Neuronal stem cell (in vitro differentiated cells): ENCODE data around the gene DDC.

Experiments used
- DNase-seq: peaks from one replicate; pipeline ENCODE4 v3.0.0-alpha.2; 2013; ENCODE audit warnings: low spot score
- H2AFZ ChIP-seq: one replicate; pipeline ENCODE4 v1.6.1; 2013; ENCODE audit warnings: mild to moderate bottlenecking, low read length, inconsistent platforms
- H2AK5ac ChIP-seq: 2 replicates; pipeline ENCODE4 v1.6.1; 2013; ENCODE audit warnings: low read depth, mild to moderate bottlenecking, inconsistent platforms, low read length, moderate library complexity, mixed read lengths
- H2BK120ac ChIP-seq: 2 replicates; pipeline ENCODE4 v1.6.1; 2013; ENCODE audit warnings: low read depth, mild to moderate bottlenecking, inconsistent platforms, low read length, moderate library complexity, mixed read lengths
- H2BK12ac ChIP-seq: one replicate; pipeline ENCODE4 v1.6.1; 2013; ENCODE audit warnings: low read length, inconsistent platforms
- H2BK15ac ChIP-seq: 2 replicates; pipeline ENCODE4 v1.6.1; 2013; ENCODE audit warnings: mild to moderate bottlenecking, low read length, inconsistent platforms, mixed read lengths
- H2BK5ac ChIP-seq: one replicate; pipeline ENCODE4 v1.6.1; 2013; ENCODE audit warnings: inconsistent platforms, mild to moderate bottlenecking, low read length, moderate library complexity
- H3K14ac ChIP-seq: one replicate; pipeline ENCODE4 v1.6.1; 2013; ENCODE audit warnings: low read length, inconsistent platforms
- H3K18ac ChIP-seq: 2 replicates; pipeline ENCODE4 v1.6.1; 2013; ENCODE audit warnings: low read length, inconsistent platforms
- H3K23ac ChIP-seq: 2 replicates; pipeline ENCODE4 v1.6.1; 2013; ENCODE audit warnings: low read depth, mild to moderate bottlenecking, mixed read lengths, low read length, inconsistent platforms; ENCODE audit not compliant: poor library complexity
- H3K27ac ChIP-seq: replicated peaks from 3 replicates; pipeline ENCODE4 v1.5.1; 2013; ENCODE audit warnings: low read length, inconsistent platforms
- H3K27me3 ChIP-seq, 3 experiments: 2 replicates each; pipeline ENCODE4 v1.6.1; 2013; ENCODE audit warnings: low read length in 3 of 3, mild to moderate bottlenecking in 2 of 3, inconsistent platforms in 1 of 3, low read depth in 1 of 3, mixed read lengths in 1 of 3, moderate library complexity in 1 of 3; ENCODE audit not compliant: control insufficient read depth in 3 of 3, insufficient read depth in 3 of 3
- H3K36me3 ChIP-seq, 2 donors: replicated peaks in 1 of 2; 2 replicates each; pipeline ENCODE4 v1.6.1; 2013; ENCODE audit warnings: low read length in 2 of 2; ENCODE audit not compliant: control insufficient read depth in 2 of 2, insufficient read depth in 2 of 2
- H3K4ac ChIP-seq: 2 replicates; pipeline ENCODE4 v1.6.1; 2013; ENCODE audit warnings: inconsistent platforms, mild to moderate bottlenecking, low read length, moderate library complexity
- H3K4me1 ChIP-seq, 2 donors: 1 replicate in 1 of 2; 2 replicates in 1 of 2; pipeline ENCODE4 v1.6.1; 2013; ENCODE audit warnings: low read length in 2 of 2, low read depth in 1 of 2; ENCODE audit not compliant: control insufficient read depth in 2 of 2, insufficient read depth in 1 of 2
- H3K4me2 ChIP-seq: one replicate; pipeline ENCODE4 v1.6.1; 2013; ENCODE audit warnings: mild to moderate bottlenecking, low read length, inconsistent platforms; ENCODE audit not compliant: insufficient read depth, poor library complexity, severe bottlenecking
- H3K4me3 ChIP-seq, 2 donors: 2 replicates each; pipeline ENCODE4 v1.5.1; 2013; ENCODE audit warnings: low read length in 2 of 2, mild to moderate bottlenecking in 2 of 2, inconsistent platforms in 1 of 2, moderate library complexity in 1 of 2
- H3K79me1 ChIP-seq: one replicate; pipeline ENCODE4 v1.6.1; 2013; ENCODE audit warnings: low read depth, mild to moderate bottlenecking, inconsistent platforms, low read length, moderate library complexity
- H3K9ac ChIP-seq: one replicate; pipeline ENCODE4 v1.6.1; 2013; ENCODE audit warnings: mild to moderate bottlenecking, low read depth, low read length, inconsistent platforms; ENCODE audit not compliant: poor library complexity
- H3K9me3 ChIP-seq, 2 donors: replicated peaks in 1 of 2; 2 replicates each; pipeline versions ENCODE3 to v1.6.1; 2013; ENCODE audit warnings: low read length in 2 of 2, mild to moderate bottlenecking in 2 of 2, inconsistent platforms in 1 of 2, low read depth in 1 of 2, mixed read lengths in 1 of 2, moderate library complexity in 1 of 2; ENCODE audit not compliant: control insufficient read depth in 2 of 2, insufficient read depth in 1 of 2
- H4K8ac ChIP-seq: one replicate; pipeline ENCODE4 v1.6.1; 2013; ENCODE audit warnings: low read depth, mild to moderate bottlenecking, inconsistent platforms, low read length, moderate library complexity
- H4K91ac ChIP-seq: one replicate; pipeline ENCODE4 v1.6.1; 2013; ENCODE audit warnings: low read length, low read depth, mild to moderate bottlenecking, inconsistent platforms; ENCODE audit not compliant: poor library complexity
- WGBS, 2 donors: extraction: QIAGEN DNeasy Blood & Tissue Kit; methylation state at CpG; one replicate each; pipeline ENCODE4 v1.1.7; 2013; ENCODE audit warnings: missing lambda C conversion rate in 2 of 2, mixed read lengths in 1 of 2; ENCODE audit not compliant: insufficient read length in 2 of 2, insufficient replicate concordance in 1 of 2; ENCODE audit errors: extremely low coverage in 2 of 2; 5-methylcytosine and 5-hydroxymethylcytosine counted together

DDC gene

DNA sequence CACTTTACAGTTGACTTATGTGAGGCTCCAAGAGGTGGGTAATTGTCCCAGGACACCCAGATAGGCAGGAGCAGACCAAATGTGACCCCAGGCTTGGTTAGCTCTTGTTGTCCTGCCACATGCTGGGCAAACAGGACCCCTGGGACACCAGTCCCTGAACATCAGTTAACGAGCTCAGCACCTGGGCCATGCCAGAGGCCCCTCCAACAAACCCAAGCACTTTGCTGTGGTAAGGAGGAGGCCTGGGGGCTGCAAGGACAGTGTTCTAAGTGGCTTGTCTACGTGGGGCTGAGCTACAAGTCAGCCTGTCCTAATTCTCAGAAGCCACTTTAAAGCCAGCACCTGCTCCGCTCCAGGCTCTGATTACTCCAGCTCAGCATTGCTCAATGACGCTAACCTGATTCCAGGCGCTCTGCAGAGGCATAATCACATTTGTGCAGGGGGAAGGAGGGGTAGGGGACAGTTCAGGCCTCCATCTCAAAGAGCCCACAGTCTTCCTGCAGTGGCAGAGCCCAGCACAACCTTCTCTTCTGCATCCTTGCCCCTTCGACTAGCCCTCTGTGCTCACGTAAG, 57.2 kb downstream of the DDC start:
- no peak overlapping the region for H4K91ac ChIP-seq
- H3K18ac ChIP-seq, result peak overlapping the region; percentile 80
- no peak overlapping the region for H2AK5ac ChIP-seq
- no peak overlapping the region for H2BK5ac ChIP-seq
- no peak overlapping the region for H3K27ac ChIP-seq
- no peak overlapping the region for H2BK120ac ChIP-seq
- H2AFZ ChIP-seq, result no peak overlapping the region
- H3K79me1 ChIP-seq, result no peaks in the 10 kb centered on the region
- no peak overlapping the region for H4K8ac ChIP-seq
- H3K27me3 ChIP-seq, result peaks cover 0 to 3% (median 0%) of the 10 kb centered on the region in 3 experiments
- H3K36me3 ChIP-seq, result no peaks in the 10 kb centered on the region
- no peak overlapping the region for H3K14ac ChIP-seq
- no peak overlapping the region for H2BK12ac ChIP-seq
- no peak overlapping the region for H3K9ac ChIP-seq
- peak overlapping the region; percentile 5 for H3K23ac ChIP-seq
- H3K9me3 ChIP-seq, result no peaks in the 10 kb centered on the region
- peaks cover 0 to 7% of the 10 kb centered on the region in 2 donors for H3K4me1 ChIP-seq
- H3K4me2 ChIP-seq, result no peak overlapping the region
- no peak overlapping the region for H3K4me3 ChIP-seq
- WGBS, 2 donors, result no CpG with 5 or more reads among the region's 7 CpGs
- peak overlapping the region; percentile 66 for H2BK15ac ChIP-seq
- no peak for DNase-seq
- H3K4ac ChIP-seq, result no peak overlapping the region

DNA sequence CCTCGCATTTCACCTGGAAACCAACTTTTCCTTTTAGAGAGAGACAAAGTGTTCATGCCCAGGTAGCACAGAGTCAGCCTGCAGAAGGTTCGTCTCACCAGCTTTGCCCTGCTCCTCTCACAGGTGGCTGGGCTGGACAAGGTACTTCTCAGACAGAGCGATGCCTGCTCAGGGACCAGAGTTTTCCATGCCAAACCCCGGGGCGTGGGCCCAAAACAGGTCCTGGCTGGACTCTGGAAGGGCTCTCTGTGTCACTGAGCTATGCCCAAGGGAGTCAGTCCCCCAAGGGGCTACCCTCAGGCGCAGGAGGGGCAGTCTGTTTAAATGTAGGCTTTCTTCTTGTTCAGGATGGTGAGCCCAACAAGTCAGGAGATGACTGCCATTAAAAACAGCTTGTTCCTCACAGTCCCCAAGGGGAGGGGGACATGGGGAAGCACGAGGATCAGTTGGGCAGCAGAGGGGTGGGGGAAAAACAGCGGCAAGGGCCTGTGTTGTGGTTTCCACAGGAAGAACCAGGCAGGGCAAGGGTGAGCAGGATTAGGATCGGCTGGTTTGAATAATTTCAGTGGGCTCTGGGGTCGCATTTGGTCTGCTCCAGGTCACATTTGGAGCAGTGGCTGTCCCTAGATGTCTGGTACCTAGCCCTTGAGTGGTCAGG, 59.5 kb downstream of the DDC start:
- Histone ChIP-seq H2BK120ac (no peak overlapping the region), H2AFZ (no peak overlapping the region), H3K36me3 (no peaks in the 10 kb centered on the region), H3K4me2 (no peak overlapping the region), H3K9me3 (no peaks in the 10 kb centered on the region), H4K91ac (no peak overlapping the region), H3K79me1 (no peaks in the 10 kb centered on the region), H2BK12ac (no peak overlapping the region), H3K27me3 (peaks cover 0 to 3% (median 0%) of the 10 kb centered on the region in 3 experiments), H3K9ac (no peak overlapping the region), H2AK5ac (no peak overlapping the region), H2BK5ac (no peak overlapping the region), H2BK15ac (no peak overlapping the region), H4K8ac (no peak overlapping the region), H3K14ac (no peak overlapping the region), H3K4me1 (peaks cover 0 to 7% of the 10 kb centered on the region in 2 donors), H3K23ac (peak overlapping the region; percentile 5), H3K18ac (no peak overlapping the region), H3K4me3 (no peak overlapping the region), H3K27ac (no peak overlapping the region), H3K4ac (no peak overlapping the region)
- no CpG with 5 or more reads among the region's 10 CpGs for whole genome bisulfite sequencing, 2 donors
- no peak for DNase-seq

DNA sequence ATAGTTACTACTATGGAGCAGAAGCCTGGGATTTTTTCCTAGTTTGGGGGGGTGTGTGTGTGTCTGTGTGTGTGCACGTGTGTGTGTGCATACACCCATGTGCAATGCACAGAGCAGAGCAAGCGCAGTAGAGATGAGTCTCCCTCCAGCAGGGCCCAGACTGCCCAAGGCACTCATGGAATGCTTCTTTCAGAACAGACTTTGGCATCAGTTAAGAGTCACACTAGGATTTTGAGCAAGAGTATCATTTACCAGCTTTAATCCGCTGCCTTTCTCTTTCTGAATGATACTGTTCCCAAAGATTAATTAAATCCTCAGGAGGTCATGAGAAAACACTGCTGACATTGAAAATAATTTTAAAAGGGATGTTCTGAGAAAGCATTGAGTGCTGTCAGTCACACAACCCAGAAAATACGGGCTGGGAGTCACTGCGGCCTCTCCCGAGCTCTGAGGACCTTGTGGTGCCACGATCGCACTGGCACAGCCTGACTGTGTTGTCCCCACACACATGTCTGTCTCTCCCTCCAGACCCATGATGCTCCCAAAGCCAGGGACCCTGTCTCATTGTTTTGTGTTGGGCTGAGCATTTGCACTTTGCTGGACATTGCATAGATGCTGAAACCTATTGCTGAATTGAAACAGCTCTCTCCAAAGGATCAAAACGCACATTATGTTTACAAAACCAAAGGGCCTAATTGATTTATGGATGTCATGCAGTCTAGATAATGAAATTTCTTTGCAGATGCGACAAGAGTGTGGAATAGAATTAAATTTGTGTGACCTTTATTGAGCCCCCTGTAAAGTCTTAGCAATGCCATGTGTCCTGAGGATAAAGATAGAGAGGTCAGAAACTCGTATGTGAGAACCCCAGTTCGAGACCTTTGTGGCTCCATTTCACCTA, 60.3 kb downstream of the DDC start:
- no peak overlapping the region for H2BK15ac ChIP-seq
- H3K9ac ChIP-seq, result no peak overlapping the region
- H2AK5ac ChIP-seq, result no peak overlapping the region
- H3K14ac ChIP-seq, result no peak overlapping the region
- peaks cover 0 to 2% of the 10 kb centered on the region in 2 donors for H3K9me3 ChIP-seq
- peaks cover 0 to 7% of the 10 kb centered on the region in 2 donors for H3K4me1 ChIP-seq
- DNase-seq, result no peak
- no peak overlapping the region for H3K4me3 ChIP-seq
- no CpG with 5 or more reads among the region's 12 CpGs for WGBS, 2 donors
- H3K23ac ChIP-seq, result no peak overlapping the region
- H3K27ac ChIP-seq, result no peak overlapping the region
- no peak overlapping the region for H3K18ac ChIP-seq
- peaks cover 0 to 3% (median 0%) of the 10 kb centered on the region in 3 experiments for H3K27me3 ChIP-seq
- no peak overlapping the region for H2AFZ ChIP-seq
- no peak overlapping the region for H2BK12ac ChIP-seq
- no peak overlapping the region for H3K4me2 ChIP-seq
- no peak overlapping the region for H2BK5ac ChIP-seq
- H2BK120ac ChIP-seq, result no peak overlapping the region
- no peaks in the 10 kb centered on the region for H3K79me1 ChIP-seq
- no peak overlapping the region for H3K4ac ChIP-seq
- no peak overlapping the region for H4K91ac ChIP-seq
- H3K36me3 ChIP-seq, result no peaks in the 10 kb centered on the region
- H4K8ac ChIP-seq, result no peak overlapping the region

DNA sequence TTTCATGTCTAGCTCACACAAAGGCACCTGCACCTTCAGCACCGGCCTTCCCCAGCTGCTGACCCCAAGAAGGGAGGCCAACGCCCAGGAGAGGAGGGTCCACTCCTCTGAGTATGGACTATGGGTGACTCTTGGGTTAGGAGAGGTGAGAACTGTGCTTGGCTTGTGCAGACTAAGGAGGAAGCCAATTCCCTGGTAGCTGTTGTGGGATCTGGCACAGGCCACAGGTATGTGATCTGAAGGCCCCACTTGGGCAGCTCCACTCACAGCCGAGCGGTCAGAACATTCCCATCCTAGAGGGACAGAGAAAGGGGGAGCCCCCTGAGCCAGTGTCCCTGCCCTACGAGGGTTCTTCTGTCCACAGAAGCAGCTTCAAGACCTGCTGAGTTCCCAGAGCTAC, 62.3 kb downstream of the DDC start:
- Histone ChIP-seq H4K8ac (no peak overlapping the region), H3K4me3 (no peak overlapping the region), H2BK5ac (no peak overlapping the region), H3K27me3 (peaks cover 0 to 3% (median 0%) of the 10 kb centered on the region in 3 experiments), H3K36me3 (no peaks in the 10 kb centered on the region), H3K4me1 (peaks cover 0 to 3% of the 10 kb centered on the region in 2 donors), H3K9ac (no peak overlapping the region), H3K23ac (no peak overlapping the region), H2AK5ac (no peak overlapping the region), H3K79me1 (no peaks in the 10 kb centered on the region), H3K4me2 (no peak overlapping the region), H2BK12ac (no peak overlapping the region), H2BK120ac (no peak overlapping the region), H3K27ac (no peak overlapping the region), H3K4ac (no peak overlapping the region), H3K18ac (no peak overlapping the region), H4K91ac (no peak overlapping the region), H2BK15ac (no peak overlapping the region), H3K9me3 (peaks cover 0 to 2% of the 10 kb centered on the region in 2 donors), H2AFZ (no peak overlapping the region), H3K14ac (no peak overlapping the region)
- WGBS, 2 donors, result no CpG with 5 or more reads among the region's 5 CpGs
- no peak for DNase-seq
